ENCODE data around the gene TRAF1.
A peak's percentile ranks its signal among the peaks of the same experiment; 100 is the strongest.

Gene TRAF1

DNA sequence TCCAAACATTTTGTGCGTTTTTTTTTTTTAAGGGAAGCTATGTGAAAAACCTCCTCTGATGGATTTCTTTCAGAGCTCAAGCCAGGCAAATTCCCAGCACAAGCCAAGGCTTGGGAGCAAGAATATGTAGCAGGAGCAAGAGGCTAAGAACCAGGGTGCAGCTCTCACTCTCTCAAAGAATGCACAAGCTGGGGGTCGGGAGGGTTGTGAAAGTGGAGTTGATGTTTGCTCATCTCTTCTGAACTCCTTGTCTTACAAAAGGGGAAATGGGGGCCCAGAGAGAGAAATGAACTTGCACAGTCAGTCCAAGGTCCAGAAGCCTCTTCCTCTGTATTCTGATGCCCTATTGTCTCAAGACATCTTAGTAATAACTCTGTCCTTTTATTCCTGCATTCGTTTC, 7.7 kb upstream of the TRAF1 start:
- Histone ChIP-seq H3K36me3 (ENCODE audit: control insufficient read depth, insufficient read depth, low read length) (no peaks in the 10 kb centered on the region), H3K9me3 (ENCODE audit: control insufficient read depth, low read length) (no peaks in the 10 kb centered on the region), H3K27me3 (replicated peaks; ENCODE audit: control insufficient read depth, insufficient read depth, low read length, poor library complexity, severe bottlenecking) (no peaks in the 10 kb centered on the region), H3K4me3 (ENCODE audit: insufficient read depth, low read depth, low read length, poor library complexity, severe bottlenecking) (no peak overlapping the region), H3K4me1 (ENCODE audit: control insufficient read depth, insufficient read depth, low read length, poor library complexity, severe bottlenecking) (peaks cover 73% of the 10 kb centered on the region), H3K27ac (ENCODE audit: insufficient read depth, low read length, poor library complexity, severe bottlenecking) (peak overlapping the region; percentile 100)
- DNase-seq, result no peak

DNA sequence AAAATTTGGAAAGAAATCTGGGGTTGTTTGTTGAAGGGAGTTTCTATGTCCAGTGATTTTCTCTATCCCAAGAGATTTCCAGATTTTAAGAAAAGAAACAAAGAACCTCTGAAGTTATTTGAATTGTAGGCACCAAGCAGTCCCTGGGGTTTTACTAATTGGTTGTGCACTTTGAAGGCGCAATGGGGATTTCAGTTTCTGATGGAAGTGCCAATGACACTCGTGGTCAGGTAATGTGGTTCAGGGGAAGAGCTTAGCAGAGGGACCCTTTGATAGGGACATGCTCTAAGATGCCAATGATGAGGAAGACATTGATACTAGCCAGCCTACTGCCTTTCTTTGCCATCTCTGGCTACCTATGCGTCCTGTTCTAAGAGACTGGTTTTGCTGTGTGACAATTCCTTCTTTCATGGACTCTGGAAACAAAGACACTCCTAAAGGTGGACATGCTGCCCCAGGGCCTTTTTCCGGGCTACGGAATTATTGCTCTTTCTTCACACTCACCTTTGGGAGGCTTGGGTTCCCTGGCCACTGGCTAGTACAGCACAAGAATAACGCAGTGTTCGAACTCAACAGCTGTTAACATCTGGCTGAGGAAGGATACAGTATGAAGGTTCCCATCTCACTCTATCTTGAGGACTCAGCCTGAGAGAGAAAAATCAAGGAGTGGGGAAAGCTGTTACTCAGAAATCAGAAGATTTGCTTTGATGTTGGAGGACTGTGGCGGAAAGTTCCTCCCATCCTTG, 6.9 kb upstream of the TRAF1 start:
- Histone ChIP-seq H3K9me3 (ENCODE audit: control insufficient read depth, low read length) (no peaks in the 10 kb centered on the region), H3K27me3 (replicated peaks; ENCODE audit: control insufficient read depth, insufficient read depth, low read length, poor library complexity, severe bottlenecking) (no peaks in the 10 kb centered on the region), H3K4me1 (ENCODE audit: control insufficient read depth, insufficient read depth, low read length, poor library complexity, severe bottlenecking) (peaks cover 80% of the 10 kb centered on the region), H3K4me3 (ENCODE audit: insufficient read depth, low read depth, low read length, poor library complexity, severe bottlenecking) (no peak overlapping the region), H3K36me3 (ENCODE audit: control insufficient read depth, insufficient read depth, low read length) (no peaks in the 10 kb centered on the region), H3K27ac (ENCODE audit: insufficient read depth, low read length, poor library complexity, severe bottlenecking) (peak overlapping the region; percentile 100)
- DNase-seq, result no peak

DNA sequence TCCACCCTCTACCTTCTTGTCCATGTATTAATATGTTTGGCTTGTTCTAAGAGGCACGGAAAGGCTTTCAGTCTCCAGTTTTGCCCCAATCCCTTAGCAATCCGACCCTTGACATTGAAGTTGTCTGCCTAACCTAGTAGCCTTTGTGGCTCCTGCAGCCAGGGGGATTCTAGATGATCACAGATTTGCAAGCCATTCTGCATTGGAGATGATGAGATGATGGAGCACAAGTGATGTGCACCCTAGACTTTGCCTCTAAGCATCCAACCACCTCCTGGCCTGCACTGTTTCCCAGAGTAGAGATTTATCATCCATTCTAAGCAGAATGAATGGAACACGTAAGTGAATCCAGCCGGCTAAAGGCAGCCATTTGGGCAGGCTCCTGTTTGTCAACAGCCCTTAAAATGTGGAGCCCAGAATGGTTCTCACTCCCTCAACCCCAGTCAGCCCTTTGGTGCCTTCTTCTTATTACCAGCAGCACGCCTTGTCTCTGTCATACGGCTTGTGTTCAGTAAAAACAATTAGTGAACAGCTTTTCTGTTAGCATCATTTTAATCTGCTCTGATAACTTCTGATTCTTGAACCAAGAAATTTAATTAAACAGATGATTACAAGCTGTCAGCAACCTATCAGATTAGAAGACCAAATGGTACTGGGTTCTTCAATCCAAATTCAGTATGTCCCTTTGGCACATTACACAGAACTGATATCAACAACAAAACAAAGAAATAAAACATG, 5.7 kb upstream of the TRAF1 start:
- no peak overlapping the region for H3K4me3 ChIP-seq (ENCODE audit: insufficient read depth, low read depth, low read length, poor library complexity, severe bottlenecking)
- no peak for DNase-seq
- peaks cover 90% of the 10 kb centered on the region for H3K4me1 ChIP-seq (ENCODE audit: control insufficient read depth, insufficient read depth, low read length, poor library complexity, severe bottlenecking)
- H3K36me3 ChIP-seq (ENCODE audit: control insufficient read depth, insufficient read depth, low read length), result no peaks in the 10 kb centered on the region
- H3K9me3 ChIP-seq (ENCODE audit: control insufficient read depth, low read length), result no peaks in the 10 kb centered on the region
- no peaks in the 10 kb centered on the region for H3K27me3 ChIP-seq (replicated peaks; ENCODE audit: control insufficient read depth, insufficient read depth, low read length, poor library complexity, severe bottlenecking)
- peak overlapping the region; percentile 100 for H3K27ac ChIP-seq (ENCODE audit: insufficient read depth, low read length, poor library complexity, severe bottlenecking)

DNA sequence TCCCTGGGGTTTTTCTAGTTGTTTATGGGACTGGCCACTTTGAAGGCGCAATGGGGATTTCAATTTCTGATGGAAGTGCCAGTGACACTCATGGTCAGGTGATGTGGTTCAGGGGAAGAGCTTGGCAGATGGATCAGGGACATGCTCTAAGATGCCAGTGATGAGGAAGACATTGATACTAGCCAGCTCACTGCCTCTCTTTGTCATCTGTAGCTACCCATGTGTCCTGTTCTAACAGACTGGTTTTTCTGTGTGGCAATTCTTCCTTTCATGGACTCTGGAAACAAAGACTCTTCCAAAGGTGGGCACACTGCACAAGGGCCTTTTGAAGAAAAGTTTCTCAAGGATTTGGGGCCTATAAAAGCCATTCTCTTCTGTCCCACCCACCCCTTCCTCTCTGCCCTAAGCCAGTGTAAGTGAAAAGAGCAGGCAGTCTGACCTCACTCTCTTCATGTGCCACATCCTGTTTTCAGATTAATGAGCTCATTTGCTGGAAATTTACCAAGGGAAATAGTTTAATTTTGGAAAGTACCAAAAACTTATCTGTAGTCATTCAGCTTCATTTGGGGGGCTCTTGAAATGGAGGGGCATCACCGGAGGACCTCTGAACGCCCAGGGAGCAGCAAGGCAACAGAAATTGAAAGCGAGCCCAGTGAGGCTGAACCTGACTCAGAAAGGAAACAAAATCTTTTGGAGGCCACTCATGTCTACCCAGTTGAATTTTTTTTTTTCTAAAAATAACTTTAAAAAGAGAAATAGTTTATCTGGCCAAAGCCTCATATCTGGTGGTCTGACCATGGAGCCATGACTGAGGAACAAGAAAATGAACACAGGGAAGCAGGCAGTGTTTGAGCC, 4.9 kb upstream of the TRAF1 start:
- Histone ChIP-seq H3K36me3 (ENCODE audit: control insufficient read depth, insufficient read depth, low read length) (no peaks in the 10 kb centered on the region), H3K4me1 (ENCODE audit: control insufficient read depth, insufficient read depth, low read length, poor library complexity, severe bottlenecking) (peaks cover 91% of the 10 kb centered on the region), H3K9me3 (ENCODE audit: control insufficient read depth, low read length) (no peaks in the 10 kb centered on the region), H3K4me3 (ENCODE audit: insufficient read depth, low read depth, low read length, poor library complexity, severe bottlenecking) (no peak overlapping the region), H3K27me3 (replicated peaks; ENCODE audit: control insufficient read depth, insufficient read depth, low read length, poor library complexity, severe bottlenecking) (no peaks in the 10 kb centered on the region), H3K27ac (ENCODE audit: insufficient read depth, low read length, poor library complexity, severe bottlenecking) (peak overlapping the region; percentile 100)
- peak; percentile 46 to 56 (median 56) for DNase-seq

DNA sequence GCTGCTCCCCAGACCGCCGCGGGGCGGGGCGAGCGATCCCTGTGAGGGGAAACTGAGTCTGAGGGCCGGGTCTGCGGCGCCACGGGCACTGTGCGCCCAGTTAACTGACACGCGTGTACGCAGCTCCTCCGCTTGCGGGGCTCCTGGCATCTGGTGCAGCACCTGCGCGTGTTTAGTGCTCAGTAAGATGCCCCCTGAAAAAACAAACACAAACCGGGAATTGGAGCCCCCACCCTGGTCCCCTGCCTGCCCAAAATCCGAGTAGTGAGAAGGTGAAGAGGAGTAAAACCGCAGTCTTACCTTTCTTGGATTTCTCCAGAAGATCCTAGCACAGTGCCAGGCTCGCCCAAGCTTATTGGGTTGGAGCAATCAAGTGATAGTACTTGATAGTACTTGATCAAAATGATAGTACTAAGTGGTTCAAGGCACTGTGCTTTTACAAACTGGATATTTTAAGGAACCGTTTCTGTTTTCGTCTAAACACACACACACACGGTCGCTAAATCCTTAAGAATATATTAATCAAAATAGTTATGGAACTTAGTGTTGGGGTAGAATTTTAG, 2.7 kb upstream of the TRAF1 start:
- no peaks in the 10 kb centered on the region for H3K9me3 ChIP-seq (ENCODE audit: control insufficient read depth, low read length)
- H3K27me3 ChIP-seq (replicated peaks; ENCODE audit: control insufficient read depth, insufficient read depth, low read length, poor library complexity, severe bottlenecking), result no peaks in the 10 kb centered on the region
- H3K27ac ChIP-seq (ENCODE audit: insufficient read depth, low read length, poor library complexity, severe bottlenecking), result peak overlapping the region; percentile 100
- H3K36me3 ChIP-seq (ENCODE audit: control insufficient read depth, insufficient read depth, low read length), result no peaks in the 10 kb centered on the region
- peaks cover 89% of the 10 kb centered on the region for H3K4me1 ChIP-seq (ENCODE audit: control insufficient read depth, insufficient read depth, low read length, poor library complexity, severe bottlenecking)
- H3K4me3 ChIP-seq (ENCODE audit: insufficient read depth, low read depth, low read length, poor library complexity, severe bottlenecking), result peak overlapping the region; percentile 71
- no peak for DNase-seq

DNA sequence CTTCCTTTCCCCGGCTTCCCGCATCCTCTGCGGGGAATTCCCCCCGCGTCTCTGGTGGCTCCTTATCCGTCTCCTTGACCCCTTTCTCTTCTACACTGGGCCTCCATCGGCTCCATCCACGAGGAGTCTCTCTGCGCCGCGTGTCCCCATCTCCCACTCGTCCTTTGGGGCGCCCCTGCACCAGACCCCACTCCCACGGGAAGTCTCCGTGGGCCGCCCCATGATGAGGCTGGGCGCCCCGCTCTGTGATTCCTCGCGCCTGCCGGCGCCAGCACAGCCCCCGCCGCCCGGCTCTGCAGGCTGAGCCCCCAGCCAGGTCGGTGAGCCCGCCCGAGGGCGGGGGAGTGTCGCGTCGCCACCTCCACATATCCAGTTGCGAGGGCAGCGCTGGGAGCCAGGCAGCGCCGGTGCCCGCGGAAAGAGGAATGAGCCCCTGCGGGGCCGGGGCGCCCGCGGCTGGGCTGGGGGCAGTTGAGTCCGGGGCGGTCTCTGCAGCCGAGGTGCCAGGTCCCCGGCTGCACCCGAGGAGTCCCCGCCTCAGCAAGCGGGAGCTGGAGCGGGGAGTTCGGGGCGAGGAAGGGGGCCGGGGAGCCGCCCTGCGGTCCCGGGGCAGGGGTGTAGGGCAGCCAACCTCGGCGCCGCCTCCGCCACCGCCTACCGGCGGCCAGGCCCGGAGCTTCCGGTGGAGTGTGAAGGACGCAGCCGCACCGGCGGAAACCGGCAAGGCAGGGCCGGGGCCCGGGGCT, 2.1 kb upstream of the TRAF1 start:
- H3K36me3 ChIP-seq (ENCODE audit: control insufficient read depth, insufficient read depth, low read length), result no peaks in the 10 kb centered on the region
- peaks cover 89% of the 10 kb centered on the region for H3K4me1 ChIP-seq (ENCODE audit: control insufficient read depth, insufficient read depth, low read length, poor library complexity, severe bottlenecking)
- H3K4me3 ChIP-seq (ENCODE audit: insufficient read depth, low read depth, low read length, poor library complexity, severe bottlenecking), result peak overlapping the region; percentile 71
- DNase-seq, result peak; percentile 64 to 70 (median 67)
- H3K9me3 ChIP-seq (ENCODE audit: control insufficient read depth, low read length), result no peaks in the 10 kb centered on the region
- H3K27ac ChIP-seq (ENCODE audit: insufficient read depth, low read length, poor library complexity, severe bottlenecking), result peak overlapping the region; percentile 100
- H3K27me3 ChIP-seq (replicated peaks; ENCODE audit: control insufficient read depth, insufficient read depth, low read length, poor library complexity, severe bottlenecking), result no peaks in the 10 kb centered on the region

DNA sequence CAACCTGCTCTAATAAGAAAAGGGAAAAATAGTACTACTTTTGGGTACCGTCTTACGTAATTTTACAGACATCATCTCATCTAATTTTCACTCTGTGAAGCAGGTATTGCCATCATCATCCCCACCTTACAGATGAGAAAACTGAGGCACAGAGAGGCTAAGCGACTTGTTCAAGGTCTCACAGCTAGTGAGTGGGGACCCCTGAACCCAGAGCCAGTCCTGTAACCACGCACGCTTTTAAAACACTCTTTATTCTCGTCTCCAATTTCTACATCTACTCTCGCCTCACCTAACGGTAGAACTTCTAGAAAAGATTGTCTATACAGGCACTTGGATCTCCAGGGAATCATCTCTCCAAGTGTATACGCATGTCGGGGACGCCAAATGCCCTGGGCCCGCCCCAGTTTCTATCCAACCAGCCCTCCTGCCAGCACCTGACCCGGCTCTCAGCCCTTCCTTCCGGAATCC, 1.5 kb upstream of the TRAF1 start:
- peaks cover 92% of the 10 kb centered on the region for H3K4me1 ChIP-seq (ENCODE audit: control insufficient read depth, insufficient read depth, low read length, poor library complexity, severe bottlenecking)
- H3K36me3 ChIP-seq (ENCODE audit: control insufficient read depth, insufficient read depth, low read length), result peaks cover under 1% of the 10 kb centered on the region
- H3K27ac ChIP-seq (ENCODE audit: insufficient read depth, low read length, poor library complexity, severe bottlenecking), result peak overlapping the region; percentile 100
- H3K27me3 ChIP-seq (replicated peaks; ENCODE audit: control insufficient read depth, insufficient read depth, low read length, poor library complexity, severe bottlenecking), result no peaks in the 10 kb centered on the region
- H3K4me3 ChIP-seq (ENCODE audit: insufficient read depth, low read depth, low read length, poor library complexity, severe bottlenecking), result peak overlapping the region; percentile 71
- peak in 2 of 3 donors; percentile 55 to 65 for DNase-seq
- no peaks in the 10 kb centered on the region for H3K9me3 ChIP-seq (ENCODE audit: control insufficient read depth, low read length)

DNA sequence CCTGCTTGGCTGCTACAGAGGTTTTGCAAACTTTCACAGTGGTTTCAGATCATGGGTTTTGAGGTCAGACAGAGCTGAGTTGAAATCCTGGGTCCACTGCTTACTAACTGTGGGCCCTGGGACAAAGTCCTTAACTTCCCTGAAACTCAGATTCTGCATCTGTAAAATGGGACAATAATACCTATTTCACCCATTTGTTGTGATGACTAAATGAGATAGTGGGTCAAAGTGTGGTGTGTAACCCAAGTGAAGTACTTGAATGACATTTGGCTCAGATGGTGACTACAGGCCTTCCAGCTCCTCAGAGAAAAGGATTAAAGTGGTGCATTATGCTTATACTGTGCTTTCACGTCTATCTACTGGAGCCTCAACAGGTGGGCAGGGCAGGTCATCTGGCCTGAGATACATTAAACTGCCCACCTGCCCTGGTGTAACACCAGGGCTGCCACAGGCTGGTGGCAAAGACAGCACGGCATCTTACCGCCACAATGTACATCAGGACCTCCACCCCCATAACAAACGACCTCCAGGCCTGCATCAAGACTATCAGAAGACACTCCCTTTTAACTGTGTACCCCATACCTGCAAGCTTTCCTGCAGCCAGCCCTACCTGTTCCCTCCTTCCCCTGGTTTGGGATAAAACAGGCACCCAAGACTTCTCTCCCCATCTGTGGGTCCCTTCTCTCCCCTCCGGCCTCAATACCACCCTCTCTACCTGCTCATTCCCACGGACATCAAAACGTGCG, 846 bp upstream of the TRAF1 start:
- no peak for DNase-seq
- H3K4me1 ChIP-seq (ENCODE audit: control insufficient read depth, insufficient read depth, low read length, poor library complexity, severe bottlenecking), result peaks cover 92% of the 10 kb centered on the region
- no peaks in the 10 kb centered on the region for H3K9me3 ChIP-seq (ENCODE audit: control insufficient read depth, low read length)
- peak overlapping the region; percentile 71 for H3K4me3 ChIP-seq (ENCODE audit: insufficient read depth, low read depth, low read length, poor library complexity, severe bottlenecking)
- H3K27me3 ChIP-seq (replicated peaks; ENCODE audit: control insufficient read depth, insufficient read depth, low read length, poor library complexity, severe bottlenecking), result no peaks in the 10 kb centered on the region
- peaks cover 4% of the 10 kb centered on the region for H3K36me3 ChIP-seq (ENCODE audit: control insufficient read depth, insufficient read depth, low read length)
- H3K27ac ChIP-seq (ENCODE audit: insufficient read depth, low read length, poor library complexity, severe bottlenecking), result peak overlapping the region; percentile 100

Data from effector memory CD4-positive, alpha-beta T cell (primary cell).